Measurements from ENCODE around the gene SPHK2. TPM values are rescaled to one million over a fixed set of nuclear protein-coding genes. Genes with fewer than 3 reads are reported as not detected.

SPHK2 gene
- total and polyA plus RNA-seq, 2 experiments from 2014 or later = 18.3 to 50.3 TPM

DNA sequence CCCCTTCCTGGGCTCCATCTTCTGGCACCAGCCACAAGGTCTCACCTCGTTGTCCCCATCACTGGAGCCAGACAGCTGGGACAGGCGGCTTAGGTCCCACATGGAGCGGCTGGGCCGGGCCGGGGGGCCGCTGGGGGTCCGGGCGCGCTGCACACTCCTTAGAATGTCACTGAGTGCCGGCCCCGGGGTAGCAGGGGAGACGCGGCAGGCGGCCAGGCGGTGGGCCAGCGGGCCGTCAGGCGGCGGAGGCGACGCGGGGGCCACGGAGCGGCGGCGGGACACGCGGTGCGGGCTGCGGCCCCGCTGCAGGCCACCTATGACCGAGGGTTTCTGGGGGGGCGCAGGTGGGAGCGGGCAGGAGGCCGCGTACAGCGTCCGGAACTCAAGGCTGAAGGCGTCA, 15.9 kb upstream of the SPHK2 start:
- no peaks in the 10 kb centered on the region for H3F3A ChIP-seq (replicated peaks; ENCODE audit: low read depth)
- H3K27me3 ChIP-seq (ENCODE audit: insufficient read depth) = no peaks in the 10 kb centered on the region
- no peaks in the 10 kb centered on the region for H3K9me2 ChIP-seq (ENCODE audit: insufficient read depth)
- Mint-ChIP-seq H3K36me3 (ENCODE audit: low read depth) (no peaks in the 10 kb centered on the region; the same call in 2 of the 3 replicates), H3K27me3 (ENCODE audit: insufficient read depth, low read depth, poor library complexity) (peaks cover 10% of the 10 kb centered on the region), H3K27ac (no peak overlapping the region), H3K4me1 (peaks cover 6% of the 10 kb centered on the region; the same call in 2 of the 3 replicates), H3K9me3 (no peaks in the 10 kb centered on the region), H3K4me3 (no peak overlapping the region)
- ATAC-seq (no peak), DNase-seq (ENCODE audit: low spot score) (no peak)
- no peaks in the 10 kb centered on the region for H3K79me2 ChIP-seq (replicated peaks; ENCODE audit: insufficient read depth)
- H3K27ac ChIP-seq (ENCODE audit: low read depth) = no peak overlapping the region
- TF ChIP-seq EZH2 (IDR thresholded peaks at IDR 0.05; ENCODE audit: low read depth, unreplicated experiment) (no peak), CTCF (conservative IDR thresholded peaks at IDR 0.05; ENCODE audit: low read depth in 2 of 2) (no peak), ZNF114 (CRISPR knock-in tag; IDR thresholded peaks at IDR 0.05) (no peak), EZH2phosphoT487 (IDR thresholded peaks at IDR 0.05; ENCODE audit: unreplicated experiment) (no peak), ZNF331 (CRISPR knock-in tag; IDR thresholded peaks at IDR 0.05; ENCODE audit: low read depth) (no peak), STAT1 (IDR thresholded peaks at IDR 0.05; ENCODE audit: unreplicated experiment) (no peak)
- TF ChIP-seq, protein P1, sequence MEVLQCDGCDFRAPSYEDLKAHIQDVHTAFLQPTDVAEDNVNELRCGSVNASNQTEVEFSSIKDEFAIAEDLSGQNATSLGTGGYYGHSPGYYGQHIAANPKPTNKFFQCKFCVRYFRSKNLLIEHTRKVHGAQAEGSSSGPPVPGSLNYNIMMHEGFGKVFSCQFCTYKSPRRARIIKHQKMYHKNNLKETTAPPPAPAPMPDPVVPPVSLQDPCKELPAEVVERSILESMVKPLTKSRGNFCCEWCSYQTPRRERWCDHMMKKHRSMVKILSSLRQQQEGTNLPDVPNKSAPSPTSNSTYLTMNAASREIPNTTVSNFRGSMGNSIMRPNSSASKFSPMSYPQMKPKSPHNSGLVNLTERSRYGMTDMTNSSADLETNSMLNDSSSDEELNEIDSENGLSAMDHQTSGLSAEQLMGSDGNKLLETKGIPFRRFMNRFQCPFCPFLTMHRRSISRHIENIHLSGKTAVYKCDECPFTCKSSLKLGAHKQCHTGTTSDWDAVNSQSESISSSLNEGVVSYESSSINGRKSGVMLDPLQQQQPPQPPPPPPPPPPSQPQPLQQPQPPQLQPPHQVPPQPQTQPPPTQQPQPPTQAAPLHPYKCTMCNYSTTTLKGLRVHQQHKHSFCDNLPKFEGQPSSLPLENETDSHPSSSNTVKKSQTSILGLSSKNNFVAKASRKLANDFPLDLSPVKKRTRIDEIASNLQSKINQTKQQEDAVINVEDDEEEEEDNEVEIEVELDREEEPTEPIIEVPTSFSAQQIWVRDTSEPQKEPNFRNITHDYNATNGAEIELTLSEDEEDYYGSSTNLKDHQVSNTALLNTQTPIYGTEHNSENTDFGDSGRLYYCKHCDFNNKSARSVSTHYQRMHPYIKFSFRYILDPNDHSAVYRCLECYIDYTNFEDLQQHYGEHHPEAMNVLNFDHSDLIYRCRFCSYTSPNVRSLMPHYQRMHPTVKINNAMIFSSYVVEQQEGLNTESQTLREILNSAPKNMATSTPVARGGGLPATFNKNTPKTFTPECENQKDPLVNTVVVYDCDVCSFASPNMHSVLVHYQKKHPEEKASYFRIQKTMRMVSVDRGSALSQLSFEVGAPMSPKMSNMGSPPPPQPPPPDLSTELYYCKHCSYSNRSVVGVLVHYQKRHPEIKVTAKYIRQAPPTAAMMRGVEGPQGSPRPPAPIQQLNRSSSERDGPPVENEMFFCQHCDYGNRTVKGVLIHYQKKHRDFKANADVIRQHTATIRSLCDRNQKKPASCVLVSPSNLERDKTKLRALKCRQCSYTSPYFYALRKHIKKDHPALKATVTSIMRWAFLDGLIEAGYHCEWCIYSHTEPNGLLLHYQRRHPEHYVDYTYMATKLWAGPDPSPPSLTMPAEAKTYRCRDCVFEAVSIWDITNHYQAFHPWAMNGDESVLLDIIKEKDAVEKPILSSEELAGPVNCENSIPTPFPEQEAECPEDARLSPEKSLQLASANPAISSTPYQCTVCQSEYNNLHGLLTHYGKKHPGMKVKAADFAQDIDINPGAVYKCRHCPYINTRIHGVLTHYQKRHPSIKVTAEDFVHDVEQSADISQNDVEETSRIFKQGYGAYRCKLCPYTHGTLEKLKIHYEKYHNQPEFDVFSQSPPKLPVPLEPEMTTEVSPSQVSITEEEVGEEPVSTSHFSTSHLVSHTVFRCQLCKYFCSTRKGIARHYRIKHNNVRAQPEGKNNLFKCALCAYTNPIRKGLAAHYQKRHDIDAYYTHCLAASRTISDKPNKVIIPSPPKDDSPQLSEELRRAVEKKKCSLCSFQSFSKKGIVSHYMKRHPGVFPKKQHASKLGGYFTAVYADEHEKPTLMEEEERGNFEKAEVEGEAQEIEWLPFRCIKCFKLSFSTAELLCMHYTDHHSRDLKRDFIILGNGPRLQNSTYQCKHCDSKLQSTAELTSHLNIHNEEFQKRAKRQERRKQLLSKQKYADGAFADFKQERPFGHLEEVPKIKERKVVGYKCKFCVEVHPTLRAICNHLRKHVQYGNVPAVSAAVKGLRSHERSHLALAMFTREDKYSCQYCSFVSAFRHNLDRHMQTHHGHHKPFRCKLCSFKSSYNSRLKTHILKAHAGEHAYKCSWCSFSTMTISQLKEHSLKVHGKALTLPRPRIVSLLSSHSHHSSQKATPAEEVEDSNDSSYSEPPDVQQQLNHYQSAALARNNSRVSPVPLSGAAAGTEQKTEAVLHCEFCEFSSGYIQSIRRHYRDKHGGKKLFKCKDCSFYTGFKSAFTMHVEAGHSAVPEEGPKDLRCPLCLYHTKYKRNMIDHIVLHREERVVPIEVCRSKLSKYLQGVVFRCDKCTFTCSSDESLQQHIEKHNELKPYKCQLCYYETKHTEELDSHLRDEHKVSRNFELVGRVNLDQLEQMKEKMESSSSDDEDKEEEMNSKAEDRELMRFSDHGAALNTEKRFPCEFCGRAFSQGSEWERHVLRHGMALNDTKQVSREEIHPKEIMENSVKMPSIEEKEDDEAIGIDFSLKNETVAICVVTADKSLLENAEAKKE (CRISPR knock-in tag; IDR thresholded peaks at IDR 0.05) = no peak
- TF ChIP-seq, protein P2, sequence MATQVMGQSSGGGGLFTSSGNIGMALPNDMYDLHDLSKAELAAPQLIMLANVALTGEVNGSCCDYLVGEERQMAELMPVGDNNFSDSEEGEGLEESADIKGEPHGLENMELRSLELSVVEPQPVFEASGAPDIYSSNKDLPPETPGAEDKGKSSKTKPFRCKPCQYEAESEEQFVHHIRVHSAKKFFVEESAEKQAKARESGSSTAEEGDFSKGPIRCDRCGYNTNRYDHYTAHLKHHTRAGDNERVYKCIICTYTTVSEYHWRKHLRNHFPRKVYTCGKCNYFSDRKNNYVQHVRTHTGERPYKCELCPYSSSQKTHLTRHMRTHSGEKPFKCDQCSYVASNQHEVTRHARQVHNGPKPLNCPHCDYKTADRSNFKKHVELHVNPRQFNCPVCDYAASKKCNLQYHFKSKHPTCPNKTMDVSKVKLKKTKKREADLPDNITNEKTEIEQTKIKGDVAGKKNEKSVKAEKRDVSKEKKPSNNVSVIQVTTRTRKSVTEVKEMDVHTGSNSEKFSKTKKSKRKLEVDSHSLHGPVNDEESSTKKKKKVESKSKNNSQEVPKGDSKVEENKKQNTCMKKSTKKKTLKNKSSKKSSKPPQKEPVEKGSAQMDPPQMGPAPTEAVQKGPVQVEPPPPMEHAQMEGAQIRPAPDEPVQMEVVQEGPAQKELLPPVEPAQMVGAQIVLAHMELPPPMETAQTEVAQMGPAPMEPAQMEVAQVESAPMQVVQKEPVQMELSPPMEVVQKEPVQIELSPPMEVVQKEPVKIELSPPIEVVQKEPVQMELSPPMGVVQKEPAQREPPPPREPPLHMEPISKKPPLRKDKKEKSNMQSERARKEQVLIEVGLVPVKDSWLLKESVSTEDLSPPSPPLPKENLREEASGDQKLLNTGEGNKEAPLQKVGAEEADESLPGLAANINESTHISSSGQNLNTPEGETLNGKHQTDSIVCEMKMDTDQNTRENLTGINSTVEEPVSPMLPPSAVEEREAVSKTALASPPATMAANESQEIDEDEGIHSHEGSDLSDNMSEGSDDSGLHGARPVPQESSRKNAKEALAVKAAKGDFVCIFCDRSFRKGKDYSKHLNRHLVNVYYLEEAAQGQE (IDR thresholded peaks at IDR 0.05; ENCODE audit: unreplicated experiment) = no peak
- no peaks in the 10 kb centered on the region for H3K4me1 ChIP-seq (ENCODE audit: insufficient read depth)
- H3K4me3 ChIP-seq = no peak overlapping the region
- no peaks in the 10 kb centered on the region for H4K20me1 ChIP-seq (replicated peaks; ENCODE audit: insufficient read depth)
- no peak overlapping the region for H2AFZ ChIP-seq
- H3K36me3 ChIP-seq (ENCODE audit: insufficient read depth) = no peaks in the 10 kb centered on the region
- H3K4me2 ChIP-seq = no peak overlapping the region

Data from GM23338 (cell line).